Stimulated activated naive CD8-positive, alpha-beta T cell treated with anti-CD3 and anti-CD28 coated beads, Interleukin-15, Interleukin-2, amounts not matched to agents 100 ng/mL and 50 ng/mL, for 24 hours (primary cell): Measurements from ENCODE around the gene CD59.
"Not testable (repeated sequence)": the region's sequence is repeated elsewhere in the genome, so short reads cannot be mapped to it uniquely, and the experiment has no call there.

Experiments
- H3K27ac Mint-ChIP-seq: one replicate; pipeline ENCODE4 v1.8.0; 2021; ENCODE audit warnings: mild to moderate bottlenecking, mixed read lengths
- H3K27me3 Mint-ChIP-seq: one replicate; pipeline ENCODE4 v1.8.0; 2021; ENCODE audit warnings: mixed read lengths
- H3K36me3 Mint-ChIP-seq: one replicate; pipeline ENCODE4 v1.8.0; 2021; ENCODE audit warnings: low read depth, mixed read lengths
- H3K4me1 Mint-ChIP-seq: one replicate; pipeline ENCODE4 v1.8.0; 2021; ENCODE audit warnings: low read depth, mixed read lengths
- H3K4me3 Mint-ChIP-seq: one replicate; pipeline ENCODE4 v1.8.0; 2021; ENCODE audit warnings: mild to moderate bottlenecking, mixed read lengths
- H3K9me3 Mint-ChIP-seq: one replicate; pipeline ENCODE4 v1.8.0; 2021; ENCODE audit warnings: mixed read lengths

CD59 gene

DNA sequence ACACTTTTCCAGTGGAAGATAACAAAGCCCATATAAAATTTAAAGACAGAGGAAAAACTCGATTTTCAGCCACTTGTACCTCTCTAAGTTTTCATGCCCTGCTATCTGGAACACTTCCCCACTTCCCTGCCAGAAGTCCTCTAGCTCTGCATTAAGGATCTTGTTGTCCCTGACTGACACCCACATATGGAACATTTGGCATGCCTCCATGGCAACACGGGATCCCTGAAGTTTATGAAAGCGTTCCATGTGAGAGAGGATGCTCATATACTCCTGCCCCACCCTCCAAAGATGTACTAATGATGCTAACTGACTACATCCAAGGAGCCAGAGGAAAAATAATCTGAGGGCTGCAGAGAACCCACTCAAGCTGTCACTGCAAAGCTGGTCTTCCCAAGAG is 26.8 kb downstream of the CD59 start:
- Mint-ChIP-seq H3K4me3 (no peak overlapping the region), H3K27ac (no peak overlapping the region), H3K27me3 (no peaks in the 10 kb centered on the region), H3K4me1 (no peaks in the 10 kb centered on the region), H3K36me3 (peaks cover 22% of the 10 kb centered on the region), H3K9me3 (no peaks in the 10 kb centered on the region)

DNA sequence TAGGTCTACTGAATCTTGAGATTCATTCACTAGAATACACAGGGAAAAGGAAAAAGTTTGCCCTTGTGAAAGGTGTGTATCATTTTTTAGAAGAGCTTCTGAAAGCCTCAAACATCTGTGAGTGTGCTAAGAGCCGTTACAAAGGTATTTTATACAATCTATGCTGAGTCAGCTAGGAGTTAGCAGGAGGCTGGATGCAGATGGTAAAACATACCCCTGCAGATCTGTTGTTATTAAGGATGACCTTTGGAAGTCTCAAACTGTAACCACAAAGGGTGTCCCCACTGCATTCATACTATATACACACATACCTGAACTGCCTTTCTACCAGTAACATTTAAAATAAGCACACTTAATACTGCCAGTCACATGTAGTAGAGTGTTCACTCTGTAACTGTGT is 27.2 kb downstream of the CD59 start:
- Mint-ChIP-seq H3K27ac (no peak overlapping the region), H3K27me3 (no peaks in the 10 kb centered on the region), H3K36me3 (peaks cover 20% of the 10 kb centered on the region), H3K4me1 (no peaks in the 10 kb centered on the region), H3K9me3 (no peaks in the 10 kb centered on the region), H3K4me3 (no peak overlapping the region)

DNA sequence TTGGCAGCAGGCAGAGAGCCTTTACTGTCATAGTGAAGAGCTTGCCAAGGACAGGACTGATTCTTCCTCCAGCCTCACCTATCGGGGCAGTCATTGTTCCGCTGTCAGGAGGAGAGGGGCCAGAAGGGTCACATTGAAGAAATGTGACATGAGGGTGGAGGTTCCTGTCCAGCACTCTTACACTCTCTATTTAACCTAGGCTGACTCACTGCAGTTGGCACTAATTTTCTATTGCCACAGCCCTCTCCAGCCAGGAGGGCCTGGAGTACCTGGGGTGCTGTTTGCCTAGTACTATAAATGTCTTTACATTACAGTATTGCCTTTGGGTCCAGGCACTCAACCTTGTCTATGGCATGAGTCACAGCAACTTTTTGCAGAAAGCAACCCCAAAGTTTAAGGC is 28.4 kb downstream of the CD59 start:
- H3K4me3 Mint-ChIP-seq, H3K27me3 Mint-ChIP-seq, H3K27ac Mint-ChIP-seq, H3K9me3 Mint-ChIP-seq, H3K4me1 Mint-ChIP-seq: not testable (repeated sequence)
- H3K36me3 Mint-ChIP-seq: peaks cover 19% of the 10 kb centered on the region

DNA sequence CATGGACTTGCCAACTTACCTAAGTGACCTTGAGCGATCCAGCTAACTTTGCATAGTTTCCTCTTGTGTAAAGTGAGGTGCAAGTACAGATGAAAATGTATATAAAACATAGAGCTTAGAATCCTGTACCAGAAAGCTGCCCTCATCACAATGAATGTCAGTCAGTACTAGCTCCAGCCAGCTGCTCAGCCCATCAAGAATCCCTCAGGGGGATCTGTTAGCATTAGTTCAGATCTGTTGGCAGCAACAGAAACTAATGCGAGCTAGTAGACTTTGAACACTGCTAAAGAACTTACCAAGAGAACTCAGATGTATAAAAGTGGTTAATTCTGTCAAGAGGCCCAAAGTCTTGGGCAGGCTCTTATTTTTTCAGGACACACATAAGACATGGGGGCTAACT is 29.3 kb downstream of the CD59 start:
- no peaks in the 10 kb centered on the region for H3K27me3 Mint-ChIP-seq
- no peaks in the 10 kb centered on the region for H3K4me1 Mint-ChIP-seq
- no peak overlapping the region for H3K27ac Mint-ChIP-seq
- H3K9me3 Mint-ChIP-seq: no peaks in the 10 kb centered on the region
- peaks cover 16% of the 10 kb centered on the region for H3K36me3 Mint-ChIP-seq
- H3K4me3 Mint-ChIP-seq: no peak overlapping the region

DNA sequence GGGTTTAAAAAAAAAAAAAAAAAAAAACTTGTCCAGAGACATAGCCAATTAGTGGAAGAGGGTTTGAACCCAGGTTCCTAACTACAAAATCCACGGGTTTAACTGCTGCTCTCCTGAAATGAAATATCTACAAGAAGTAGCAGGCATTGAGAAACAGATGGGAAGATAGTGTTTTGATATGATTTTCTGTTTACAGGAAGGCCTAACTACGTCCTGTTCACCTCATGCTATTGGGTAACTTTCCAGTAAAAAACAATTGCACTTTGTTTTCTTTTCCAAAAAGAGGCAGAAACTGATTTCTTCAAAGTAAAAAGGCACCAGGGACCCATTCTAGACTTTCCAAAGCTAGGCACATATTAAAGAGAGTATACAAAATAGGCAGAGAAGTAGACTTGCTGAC is 29.7 kb downstream of the CD59 start:
- Mint-ChIP-seq H3K4me1 (no peaks in the 10 kb centered on the region), H3K27ac (no peak overlapping the region), H3K9me3 (no peaks in the 10 kb centered on the region), H3K27me3 (no peaks in the 10 kb centered on the region), H3K4me3 (no peak overlapping the region), H3K36me3 (peaks cover 16% of the 10 kb centered on the region)

DNA sequence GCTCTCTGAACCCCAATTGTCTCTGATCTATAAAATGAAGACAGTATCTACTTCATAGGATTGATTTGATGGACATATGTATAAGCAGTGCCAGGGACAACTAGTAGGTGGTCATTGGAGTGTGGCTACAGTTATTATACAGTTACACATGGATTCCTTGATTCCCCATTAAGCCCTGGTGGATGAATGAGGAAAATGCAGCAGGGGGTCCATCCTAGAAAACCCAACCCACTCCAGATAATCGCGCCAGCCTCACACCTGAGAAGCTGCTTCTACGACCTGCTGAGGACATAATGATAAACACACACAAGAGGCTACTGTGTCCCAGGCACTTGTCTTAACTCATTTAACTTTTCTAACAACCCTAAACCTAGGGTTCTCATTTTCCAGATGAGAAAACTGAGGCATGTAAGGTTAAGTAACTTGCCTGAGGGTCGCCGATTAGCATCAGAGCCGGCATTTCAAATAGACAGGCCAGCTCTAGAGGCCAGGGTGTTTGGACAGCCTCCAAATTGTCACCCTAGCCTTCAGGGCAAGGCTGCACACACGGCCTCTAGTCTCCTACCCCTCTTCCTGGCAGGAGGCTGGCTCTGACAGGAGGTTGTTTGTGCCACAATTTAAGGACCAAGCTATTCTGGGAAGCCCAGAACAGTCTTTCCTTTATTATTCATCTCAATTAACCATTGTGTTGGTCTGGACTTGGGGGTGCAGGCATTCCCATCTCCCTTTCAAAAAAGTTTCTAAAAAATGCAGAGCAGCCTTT is 31.8 kb downstream of the CD59 start:
- peaks cover 6% of the 10 kb centered on the region for H3K27me3 Mint-ChIP-seq
- peaks cover 9% of the 10 kb centered on the region for H3K36me3 Mint-ChIP-seq
- peaks cover 7% of the 10 kb centered on the region for H3K4me1 Mint-ChIP-seq
- no peaks in the 10 kb centered on the region for H3K9me3 Mint-ChIP-seq
- H3K27ac Mint-ChIP-seq: no peak overlapping the region
- no peak overlapping the region for H3K4me3 Mint-ChIP-seq

DNA sequence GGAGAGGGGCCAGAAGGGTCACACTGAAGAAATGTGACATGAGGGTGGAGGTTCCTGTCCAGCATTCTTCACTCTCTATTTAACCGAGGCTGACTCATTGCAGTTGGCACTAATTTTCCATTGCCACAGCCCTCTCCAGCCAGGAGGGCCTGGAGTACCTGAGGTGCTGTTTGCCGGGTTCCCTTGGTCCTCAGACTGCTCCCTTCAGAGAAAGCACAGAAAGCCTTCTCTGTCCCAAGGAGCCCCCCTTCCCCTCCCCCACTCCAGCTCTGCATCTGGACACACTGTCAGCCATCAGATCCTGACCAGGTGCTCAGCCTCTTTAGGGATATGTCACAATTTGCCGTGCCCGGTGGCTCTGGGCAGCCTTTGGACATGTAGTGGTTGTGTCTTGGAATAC is 32.4 kb downstream of the CD59 start:
- peaks cover 7% of the 10 kb centered on the region for H3K4me1 Mint-ChIP-seq
- no peaks in the 10 kb centered on the region for H3K9me3 Mint-ChIP-seq
- no peak overlapping the region for H3K4me3 Mint-ChIP-seq
- peaks cover 8% of the 10 kb centered on the region for H3K27me3 Mint-ChIP-seq
- peaks cover 3% of the 10 kb centered on the region for H3K36me3 Mint-ChIP-seq
- no peak overlapping the region for H3K27ac Mint-ChIP-seq

DNA sequence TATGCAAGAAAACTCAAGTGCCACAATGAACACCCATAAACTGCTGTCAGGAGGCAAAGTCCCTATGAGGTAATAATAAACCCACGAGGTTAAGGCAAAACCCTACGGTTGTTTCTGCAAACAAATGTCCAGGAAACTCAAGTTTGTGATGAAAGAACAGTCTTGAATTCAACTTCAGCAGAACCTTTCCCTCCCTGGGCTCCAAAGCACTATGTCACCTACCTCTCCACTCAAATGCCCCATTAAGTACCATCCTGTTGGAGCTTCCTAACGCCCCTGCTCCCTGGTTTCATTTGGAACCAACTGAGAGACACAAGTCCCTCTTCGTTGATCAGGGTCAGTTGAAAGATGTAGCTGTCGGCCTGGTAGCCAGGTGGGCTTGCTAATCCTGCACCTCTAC is 33.0 kb downstream of the CD59 start:
- Mint-ChIP-seq H3K27ac (no peak overlapping the region), H3K9me3 (no peaks in the 10 kb centered on the region)

DNA sequence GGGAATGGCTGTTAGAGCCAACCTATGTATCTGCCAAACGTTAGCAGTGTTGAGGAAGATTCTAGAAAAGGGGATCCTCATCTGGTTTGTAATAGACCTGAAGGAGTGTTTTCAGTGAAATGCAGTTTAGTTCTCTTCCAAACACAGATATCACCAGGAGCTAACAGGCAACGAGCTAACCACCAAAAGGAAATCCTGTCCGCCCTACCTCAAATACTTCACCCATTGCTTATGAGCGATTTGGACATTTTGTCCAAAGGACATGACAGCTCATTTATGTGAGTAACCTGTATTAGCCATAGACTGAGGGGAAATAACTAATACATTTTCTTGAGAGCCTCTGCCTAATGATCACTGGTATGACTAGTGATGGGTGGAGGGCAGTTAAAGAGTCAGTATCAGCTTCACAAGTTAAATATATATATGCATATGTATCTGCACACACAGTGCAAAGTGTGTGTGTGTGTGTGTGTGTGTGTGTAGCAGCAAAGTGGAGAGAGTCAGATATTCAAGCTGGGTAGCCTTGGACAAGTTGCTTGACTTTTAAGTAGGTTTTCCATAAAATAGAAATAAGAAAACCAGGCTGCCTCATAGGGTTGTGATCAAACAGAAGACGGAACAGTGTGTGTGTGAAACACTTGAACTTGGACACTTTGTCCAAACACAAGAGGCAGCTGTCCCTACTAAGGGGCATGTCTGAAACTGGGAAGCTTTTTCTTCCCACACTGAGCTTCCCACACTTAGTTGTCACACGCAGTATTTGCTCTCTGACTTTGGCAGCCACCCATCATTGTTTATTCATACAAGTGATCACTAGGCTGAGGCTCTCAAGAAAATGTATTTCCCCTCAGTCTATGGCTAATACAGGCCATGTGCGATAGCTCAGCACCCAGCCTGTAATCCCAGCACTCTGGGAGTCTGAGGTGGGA is 34.7 kb downstream of the CD59 start:
- no peaks in the 10 kb centered on the region for H3K36me3 Mint-ChIP-seq

More for the DNA sequence above, 33.0 kb downstream of the CD59 start:
- Mint-ChIP-seq H3K27me3 (peaks cover 10% of the 10 kb centered on the region), H3K4me1 (peaks cover 7% of the 10 kb centered on the region), H3K4me3 (no peak overlapping the region), H3K36me3 (no peaks in the 10 kb centered on the region)

DNA sequence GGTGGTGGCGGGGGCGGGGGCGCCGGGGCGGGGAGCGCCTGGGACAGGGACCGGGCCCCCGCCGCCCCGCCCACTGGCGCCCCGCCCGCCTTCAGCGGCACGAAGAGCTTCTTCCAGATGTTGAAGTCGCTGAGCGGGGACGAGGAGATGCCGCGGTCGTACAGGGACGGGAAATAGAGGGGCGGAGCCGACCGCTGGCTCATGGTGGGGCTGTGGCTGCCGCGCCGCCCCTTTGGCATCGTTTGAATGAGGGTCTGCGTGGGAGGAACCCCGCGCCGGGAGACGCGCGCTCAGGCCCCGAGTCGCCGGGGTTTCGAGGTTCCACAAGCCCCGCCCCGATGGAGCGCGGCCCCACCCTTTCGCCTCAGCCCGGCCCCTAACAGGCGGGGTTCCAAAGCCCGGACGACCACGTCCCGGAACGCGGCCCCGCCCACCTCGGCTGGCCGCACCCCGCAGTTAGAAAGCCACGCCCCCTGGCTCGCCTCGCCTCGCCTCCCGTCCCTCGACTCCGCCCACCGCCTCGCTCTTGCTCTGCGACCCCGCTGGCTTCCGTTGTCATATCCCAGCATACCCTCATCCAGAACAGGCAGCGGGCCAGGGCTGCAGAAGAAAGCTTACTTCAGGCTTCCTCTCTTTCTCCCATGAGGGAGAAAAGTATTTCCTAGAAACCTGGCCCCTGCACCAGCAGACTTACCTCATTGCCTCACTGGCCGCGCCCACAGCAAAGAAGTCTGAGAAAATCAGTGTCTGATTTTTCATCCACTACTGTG is 35.5 kb downstream of the CD59 start, which contains the start of gene C11orf91:
Gene C11orf91 (minus strand): TSS at position 325 of the 770 bp plus-strand sequence. CDS start 86 bp downstream, at position 239.
- Mint-ChIP-seq H3K36me3 (no peaks in the 10 kb centered on the region), H3K4me1 (peaks cover 7% of the 10 kb centered on the region), H3K9me3 (no peaks in the 10 kb centered on the region), H3K27me3 (peaks cover 27% of the 10 kb centered on the region), H3K4me3 (peak within 1 kb of the TSS; percentile 84), H3K27ac (peak within 1 kb of the TSS; percentile 69)

More for the DNA sequence above, 34.7 kb downstream of the CD59 start:
- Mint-ChIP-seq H3K27me3 (peaks cover 23% of the 10 kb centered on the region), H3K9me3 (no peaks in the 10 kb centered on the region), H3K27ac (no peak overlapping the region), H3K4me3 (peak overlapping the region; percentile 84), H3K4me1 (peaks cover 7% of the 10 kb centered on the region)

DNA sequence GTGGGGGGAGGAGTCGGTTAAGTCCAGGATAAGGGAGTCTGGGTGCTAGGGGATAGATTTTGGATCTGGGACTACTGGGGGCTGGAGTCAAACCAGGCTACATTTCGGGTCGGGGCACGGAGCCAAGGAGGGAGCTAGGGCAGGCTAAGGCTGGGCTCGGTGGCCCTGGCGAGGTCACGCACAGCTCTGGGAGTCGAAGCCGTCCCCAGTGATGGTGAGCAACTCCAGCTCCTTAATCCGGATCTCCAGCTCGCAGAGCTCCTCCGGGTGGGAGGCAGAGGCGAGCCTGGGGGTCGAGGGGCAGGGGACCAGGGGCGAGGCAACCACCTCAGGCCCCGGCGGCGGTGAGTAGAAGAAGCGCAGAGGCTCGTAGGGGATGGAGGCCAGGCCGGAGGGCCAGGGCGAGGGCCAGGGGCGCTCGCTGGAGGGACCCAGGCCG is 36.1 kb downstream of the CD59 start:
- Mint-ChIP-seq H3K4me3 (peak overlapping the region; percentile 69), H3K27ac (peak overlapping the region; percentile 57), H3K4me1 (peaks cover 7% of the 10 kb centered on the region), H3K9me3 (no peaks in the 10 kb centered on the region), H3K27me3 (peaks cover 27% of the 10 kb centered on the region), H3K36me3 (no peaks in the 10 kb centered on the region)

DNA sequence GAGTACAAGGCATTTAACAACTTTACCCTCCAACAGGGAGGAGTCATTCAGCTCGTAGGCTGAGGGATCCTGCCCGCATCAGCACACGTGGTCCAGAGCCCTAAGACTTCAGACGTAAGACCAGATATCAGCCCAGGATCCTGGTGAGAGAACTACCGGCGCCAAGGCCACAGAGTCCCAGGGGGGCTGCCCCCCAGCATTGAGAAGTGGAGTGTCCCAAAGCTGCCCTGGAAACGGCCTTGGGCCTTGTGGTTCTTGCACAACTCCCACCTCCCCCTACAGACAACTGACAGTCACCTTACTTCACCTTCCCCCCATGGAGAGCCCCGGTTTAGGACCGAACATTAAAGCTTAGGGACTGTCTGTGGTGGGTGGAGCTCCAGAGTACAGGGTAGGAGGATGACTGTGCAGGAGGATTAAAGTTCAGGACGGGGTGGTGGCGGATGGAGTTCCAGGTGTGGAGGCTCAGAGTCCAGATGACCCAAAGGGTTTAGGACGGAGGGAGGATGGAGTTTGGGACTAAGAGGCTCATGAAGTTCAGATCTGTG is 36.6 kb downstream of the CD59 start:
- Mint-ChIP-seq H3K4me3 (peak overlapping the region; percentile 69), H3K27ac (peak overlapping the region; percentile 57), H3K27me3 (peaks cover 27% of the 10 kb centered on the region), H3K9me3 (no peaks in the 10 kb centered on the region), H3K36me3 (no peaks in the 10 kb centered on the region), H3K4me1 (peaks cover 7% of the 10 kb centered on the region)

DNA sequence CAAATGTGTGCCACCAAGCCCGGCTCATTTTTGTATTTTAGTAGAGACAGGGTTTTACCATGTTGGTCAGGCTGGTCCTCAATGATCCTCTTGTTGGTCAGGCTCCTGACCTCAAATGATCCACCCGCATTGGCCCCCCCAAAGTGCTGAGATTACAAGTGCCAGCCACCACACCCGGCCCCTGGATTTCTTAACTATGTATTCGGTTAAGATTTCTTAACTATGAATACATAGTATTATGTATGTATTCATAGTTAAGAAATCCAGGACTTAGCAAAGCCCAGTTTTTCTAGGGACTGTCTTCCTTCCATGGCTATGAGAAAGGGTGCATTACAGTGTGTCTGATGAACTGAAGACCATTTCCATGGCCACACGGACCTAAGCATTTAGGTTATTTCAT is 37.3 kb downstream of the CD59 start:
- no peak overlapping the region for H3K4me3 Mint-ChIP-seq
- peaks cover 7% of the 10 kb centered on the region for H3K4me1 Mint-ChIP-seq
- H3K27ac Mint-ChIP-seq: no peak overlapping the region
- H3K36me3 Mint-ChIP-seq: no peaks in the 10 kb centered on the region
- no peaks in the 10 kb centered on the region for H3K9me3 Mint-ChIP-seq
- H3K27me3 Mint-ChIP-seq: peaks cover 27% of the 10 kb centered on the region

DNA sequence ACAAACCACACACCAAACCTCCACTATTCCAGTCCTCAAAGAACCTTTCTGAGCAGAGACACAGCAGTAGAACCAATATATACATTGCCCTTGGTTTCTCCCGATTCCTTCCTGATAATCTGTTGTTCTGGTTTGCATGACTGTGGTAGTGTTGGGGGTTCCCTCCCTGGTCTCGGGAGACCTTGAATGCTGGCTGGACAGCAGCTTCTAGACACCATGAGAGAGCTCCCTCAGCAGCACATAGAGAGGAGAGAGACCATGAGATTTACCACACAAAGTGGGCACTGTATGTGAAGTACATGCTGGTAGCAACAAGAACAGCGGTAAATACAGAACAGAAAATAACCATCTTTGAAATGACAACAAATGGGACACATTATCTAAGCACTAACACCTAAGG is 38.2 kb downstream of the CD59 start:
- peaks cover 27% of the 10 kb centered on the region for H3K27me3 Mint-ChIP-seq
- no peaks in the 10 kb centered on the region for H3K36me3 Mint-ChIP-seq
- no peak overlapping the region for H3K27ac Mint-ChIP-seq
- H3K9me3 Mint-ChIP-seq: no peaks in the 10 kb centered on the region
- H3K4me1 Mint-ChIP-seq: peaks cover 7% of the 10 kb centered on the region
- no peak overlapping the region for H3K4me3 Mint-ChIP-seq
